Dermis microvascular lymphatic vessel endothelial cell (primary cell): ENCODE measurements around the gene REG3G. TPM values are rescaled to one million over a fixed set of nuclear protein-coding genes. Genes with fewer than 3 reads are reported as not detected.
"Not testable (repeated sequence)": the region's sequence is repeated elsewhere in the genome, so short reads cannot be mapped to it uniquely, and the experiment has no call there.

Experiments used
- DNase-seq, 2 donors: peaks; one replicate each; pipeline versions ENCODE4 v3.0.0 to v3.0.0-alpha.2; 2010; ENCODE audit warnings: low read depth in 2 of 2
- total RNA-seq: library from RNA; depleted of rRNA; stranded (reverse); fragments of >200 nt; gene quantifications from 2 replicates; pipeline ENCODE4 v1.2.1, GENCODE V29; 2014

The REG3G gene
- total RNA-seq, 1 donor from 2014 or later, result not detected

GRCh38 chr2:79016342-79016741, 9.2 kb upstream of the REG3G start:
- no peak for DNase-seq

DNA sequence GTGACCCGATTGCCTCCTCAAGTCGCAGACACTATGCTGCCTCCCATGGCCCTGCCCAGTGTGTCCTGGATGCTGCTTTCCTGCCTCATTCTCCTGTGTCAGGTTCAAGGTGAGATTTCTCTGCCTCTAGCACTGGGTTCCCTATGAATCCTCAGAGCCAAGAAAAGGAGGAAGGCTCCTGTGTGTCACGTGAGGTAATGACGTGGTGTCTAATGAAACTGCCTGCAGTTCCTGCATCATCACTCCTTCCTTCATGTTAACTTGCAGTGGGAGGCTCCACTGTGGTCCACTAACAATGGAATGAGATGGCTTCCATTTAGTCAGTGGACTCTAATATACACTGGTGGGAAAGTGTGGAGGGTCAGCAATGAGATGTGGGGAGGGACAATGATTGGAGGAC, 559 bp downstream of the REG3G start:
- no peak for DNase-seq

DNA sequence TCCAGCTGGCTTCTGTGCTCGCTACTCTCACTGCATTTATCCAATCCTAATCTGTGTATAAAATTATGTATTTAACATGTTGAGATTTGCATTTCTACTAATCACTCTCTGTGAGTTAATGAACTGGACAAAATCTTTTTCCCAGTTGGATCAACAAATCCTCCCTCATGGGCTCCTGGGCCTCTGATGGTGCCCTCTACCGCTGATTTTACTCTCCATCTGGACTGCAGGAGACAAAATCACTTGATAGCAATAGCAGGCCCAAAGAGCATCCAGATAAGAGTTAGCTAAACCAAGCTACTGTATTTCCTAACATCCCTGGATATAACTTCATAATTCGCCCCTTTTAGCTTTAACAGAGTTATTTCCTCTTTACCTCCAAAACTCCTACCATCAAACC, 14.4 kb downstream of the REG3G start:
- DNase-seq, result no peak

- DNase-seq, result no peak
These were observed 15.5 kb downstream of the REG3G start for GRCh38 chr2:79041032-79041448.

DNA sequence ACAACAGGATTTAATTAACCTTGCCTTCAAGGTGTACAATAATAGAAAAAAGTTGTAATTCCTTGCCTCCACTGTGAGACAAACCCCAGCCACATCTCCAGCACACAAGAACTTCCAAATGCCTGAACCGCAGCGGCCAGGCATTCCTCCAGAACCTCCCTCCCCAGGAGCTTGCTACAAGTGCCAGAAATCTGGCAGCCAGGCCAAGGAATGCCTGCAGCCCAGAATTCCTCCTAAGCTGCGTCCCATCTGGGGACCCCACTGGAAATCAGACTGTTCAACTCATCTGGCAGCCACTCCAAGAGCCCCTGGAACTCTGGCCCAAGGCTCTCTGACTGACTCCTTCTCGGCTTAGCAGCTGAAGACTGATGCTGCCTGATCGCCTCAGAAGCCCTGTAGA, 28.0 kb downstream of the REG3G start:
- not testable (repeated sequence) for DNase-seq

GRCh38 chr2:79054769-79055168, 29.3 kb downstream of the REG3G start:
- not testable (repeated sequence) for DNase-seq

- DNase-seq, result no peak
These were observed 39.7 kb downstream of the REG3G start for GRCh38 chr2:79065201-79065600.

- no peak for DNase-seq
These were observed 45.6 kb downstream of the REG3G start for GRCh38 chr2:79071078-79071477.

Other genes starting within 250 kb of the REG3G start
- gene REG1B, start 62.3 kb downstream of the REG3G start, total RNA-seq, result not detected in 2 replicates
- not detected in 2 replicates for gene REG1A, start 94.8 kb downstream of the REG3G start, total RNA-seq
- not detected in 2 replicates for gene REG3A, start 134.1 kb downstream of the REG3G start, total RNA-seq